ENCODE results near the gene GPR17.

Gene GPR17

GRCh38 chr2:127632592-127633489 is 13.1 kb upstream of the GPR17 start:
- FAIRE-seq: peak; percentile 36
- no peak for TF ChIP-seq TAF1 (IDR thresholded peaks at IDR 0.05; ENCODE audit: borderline replicate concordance, low read depth, low read length)
- no peak for TF ChIP-seq POLR2AphosphoS5 (IDR thresholded peaks at IDR 0.05; ENCODE audit: low read depth, low read length)
- no peak for TF ChIP-seq POLR2A (IDR thresholded peaks at IDR 0.05; ENCODE audit: low read depth, low read length)

GRCh38 chr2:127633556-127634065 is 12.3 kb upstream of the GPR17 start:
- DNase-seq (ENCODE audit: insufficient read length) (no peak), FAIRE-seq (no peak)
- TF ChIP-seq POLR2A (IDR thresholded peaks at IDR 0.05; ENCODE audit: low read depth, low read length): no peak
- TF ChIP-seq TAF1 (IDR thresholded peaks at IDR 0.05; ENCODE audit: borderline replicate concordance, low read depth, low read length): no peak
- TF ChIP-seq POLR2AphosphoS5 (IDR thresholded peaks at IDR 0.05; ENCODE audit: low read depth, low read length): no peak

More at GRCh38 chr2:127632592-127633489, 13.1 kb upstream of the GPR17 start:
- DNase-seq (ENCODE audit: insufficient read length): peak; percentile 70

- DNase-seq (ENCODE audit: insufficient read length): no peak
- no peak for FAIRE-seq
- TF ChIP-seq POLR2A (IDR thresholded peaks at IDR 0.05; ENCODE audit: low read depth, low read length) (no peak), POLR2AphosphoS5 (IDR thresholded peaks at IDR 0.05; ENCODE audit: low read depth, low read length) (no peak), TAF1 (IDR thresholded peaks at IDR 0.05; ENCODE audit: borderline replicate concordance, low read depth, low read length) (no peak)
These were observed 11.8 kb upstream of the GPR17 start for GRCh38 chr2:127634066-127634617.

DNA sequence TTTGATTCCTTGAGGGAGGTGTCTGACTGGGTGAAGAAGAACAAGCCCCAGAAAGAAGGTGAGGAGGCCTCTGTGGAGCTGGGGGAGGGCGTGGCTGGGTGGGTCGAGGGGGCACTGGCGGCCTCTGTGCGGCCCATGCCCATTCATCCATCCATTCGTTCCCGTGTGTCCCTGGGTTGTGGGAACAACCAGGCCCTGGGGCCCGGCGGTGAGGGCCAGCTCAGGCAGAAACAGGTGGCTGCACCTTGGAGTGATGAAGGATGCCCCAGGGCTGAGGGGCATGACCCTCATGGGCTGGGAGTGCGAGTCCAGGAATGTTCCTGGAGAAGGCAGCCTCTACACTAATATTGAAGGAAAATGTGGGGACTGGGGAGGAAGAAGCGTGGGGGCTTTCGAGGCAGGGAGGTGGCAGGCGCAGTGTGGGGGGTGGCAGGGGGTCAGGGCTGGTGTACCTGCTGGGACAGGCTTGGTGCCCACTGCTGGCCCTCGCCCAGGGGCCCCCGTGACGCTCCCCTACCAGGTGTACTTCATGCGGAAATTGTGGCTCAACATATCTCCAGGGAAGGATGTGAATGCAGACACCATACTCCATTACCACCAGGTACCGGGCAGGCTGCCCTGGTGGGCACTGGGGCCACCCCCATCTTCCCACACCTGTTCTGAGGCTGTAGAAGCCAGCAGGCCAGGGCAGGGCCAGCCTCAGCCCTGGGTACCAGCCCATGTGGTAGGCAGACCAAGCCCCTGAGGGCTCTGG is 11.2 kb upstream of the GPR17 start:
- FAIRE-seq (no peak), DNase-seq (ENCODE audit: insufficient read length) (no peak)
- no peak for TF ChIP-seq POLR2A (IDR thresholded peaks at IDR 0.05; ENCODE audit: low read depth, low read length)
- TF ChIP-seq TAF1 (IDR thresholded peaks at IDR 0.05; ENCODE audit: borderline replicate concordance, low read depth, low read length): no peak
- TF ChIP-seq POLR2AphosphoS5 (IDR thresholded peaks at IDR 0.05; ENCODE audit: low read depth, low read length): no peak

DNA sequence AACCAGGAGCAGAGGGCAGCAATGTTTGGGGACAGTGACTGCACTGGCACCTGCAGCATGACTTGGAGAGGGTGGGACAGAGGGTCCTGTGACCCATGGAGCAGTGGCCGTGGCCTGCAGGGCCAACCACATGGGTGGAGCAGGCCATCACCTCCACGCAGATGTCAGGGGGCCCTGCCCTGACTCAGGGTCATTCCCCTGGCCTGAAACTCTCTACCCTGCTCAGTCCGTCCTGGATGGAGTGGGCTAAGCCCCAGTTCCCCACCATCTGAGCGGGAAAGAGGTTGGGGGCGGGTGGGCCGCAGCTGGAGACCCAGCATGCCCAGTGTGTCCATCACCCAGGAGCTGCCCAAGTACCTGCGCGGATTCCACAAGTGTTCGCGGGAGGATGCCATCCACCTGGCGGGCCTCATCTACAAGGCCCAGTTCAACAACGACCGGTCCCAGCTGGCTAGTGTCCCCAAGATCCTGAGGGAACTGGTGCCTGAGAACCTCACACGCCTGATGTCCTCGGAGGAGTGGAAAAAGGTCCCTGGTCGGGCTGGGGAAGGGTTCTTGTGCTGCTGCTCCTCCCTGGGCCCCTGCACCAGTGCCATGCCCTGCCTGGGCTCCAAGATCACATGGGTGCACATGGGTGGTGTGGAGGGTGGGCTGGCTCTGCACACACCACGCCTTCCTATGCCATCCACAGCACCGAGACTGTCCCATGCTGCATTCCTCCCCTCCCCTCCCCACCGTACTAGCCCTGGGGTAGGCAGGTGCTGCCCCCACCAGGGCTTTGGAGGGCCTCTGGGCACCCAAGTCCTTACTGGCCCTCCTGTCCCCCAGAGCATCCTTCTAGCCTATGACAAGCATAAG is 10.3 kb upstream of the GPR17 start:
- DNase-seq (ENCODE audit: insufficient read length) (no peak), FAIRE-seq (no peak)
- TF ChIP-seq TAF1 (IDR thresholded peaks at IDR 0.05; ENCODE audit: borderline replicate concordance, low read depth, low read length) (no peak), POLR2A (IDR thresholded peaks at IDR 0.05; ENCODE audit: low read depth, low read length) (no peak), POLR2AphosphoS5 (IDR thresholded peaks at IDR 0.05; ENCODE audit: low read depth, low read length) (no peak)

GRCh38 chr2:127636248-127637235 is 9.4 kb upstream of the GPR17 start:
- no peak for TF ChIP-seq POLR2A (IDR thresholded peaks at IDR 0.05; ENCODE audit: low read depth, low read length)
- TF ChIP-seq TAF1 (IDR thresholded peaks at IDR 0.05; ENCODE audit: borderline replicate concordance, low read depth, low read length): no peak
- TF ChIP-seq POLR2AphosphoS5 (IDR thresholded peaks at IDR 0.05; ENCODE audit: low read depth, low read length): no peak
- FAIRE-seq (no peak), DNase-seq (ENCODE audit: insufficient read length) (no peak)

DNA sequence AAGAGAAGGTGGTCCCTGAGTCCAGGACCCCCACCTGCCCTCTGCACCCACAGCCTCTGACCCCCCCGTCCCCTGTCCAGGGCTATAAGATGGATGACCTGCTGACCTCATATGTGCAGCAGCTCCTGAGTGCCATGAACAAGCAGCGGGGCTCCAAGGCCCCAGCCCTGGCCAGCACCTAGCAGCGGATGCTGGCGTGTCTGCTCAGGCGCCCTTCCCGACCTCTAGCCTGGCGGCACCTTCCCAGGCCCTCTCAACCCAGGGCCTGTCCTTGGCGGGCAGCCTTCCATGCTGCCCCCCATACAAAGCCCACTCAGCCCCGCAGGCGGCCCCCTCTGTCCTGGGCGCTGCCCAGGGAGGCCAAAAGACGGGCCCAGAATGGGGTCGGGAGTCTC is 8.7 kb upstream of the GPR17 start:
- FAIRE-seq: no peak
- no peak for DNase-seq (ENCODE audit: insufficient read length)
- TF ChIP-seq POLR2AphosphoS5 (IDR thresholded peaks at IDR 0.05; ENCODE audit: low read depth, low read length) (no peak), POLR2A (IDR thresholded peaks at IDR 0.05; ENCODE audit: low read depth, low read length) (no peak), TAF1 (IDR thresholded peaks at IDR 0.05; ENCODE audit: borderline replicate concordance, low read depth, low read length) (no peak)

GRCh38 chr2:127637725-127638252 is 8.2 kb upstream of the GPR17 start:
- TF ChIP-seq POLR2A (IDR thresholded peaks at IDR 0.05; ENCODE audit: low read depth, low read length) (no peak), POLR2AphosphoS5 (IDR thresholded peaks at IDR 0.05; ENCODE audit: low read depth, low read length) (no peak), TAF1 (IDR thresholded peaks at IDR 0.05; ENCODE audit: borderline replicate concordance, low read depth, low read length) (no peak)
- FAIRE-seq (no peak), DNase-seq (ENCODE audit: insufficient read length) (no peak)

- DNase-seq (ENCODE audit: insufficient read length): no peak
- no peak for FAIRE-seq
- TF ChIP-seq POLR2AphosphoS5 (IDR thresholded peaks at IDR 0.05; ENCODE audit: low read depth, low read length): no peak
- no peak for TF ChIP-seq POLR2A (IDR thresholded peaks at IDR 0.05; ENCODE audit: low read depth, low read length)
- TF ChIP-seq TAF1 (IDR thresholded peaks at IDR 0.05; ENCODE audit: borderline replicate concordance, low read depth, low read length): no peak
These were observed 7.4 kb upstream of the GPR17 start for GRCh38 chr2:127638361-127639110.
